Esophagus squamous epithelium (tissue), 4 donors: ENCODE data around the gene LRP1B.
"Not testable (repeated sequence)": the region's sequence is repeated elsewhere in the genome, so short reads cannot be mapped to it uniquely, and the experiment has no call there.

Experiments used
- CTCF ChIP-seq, 6 experiments: fragments of 450-650 bp in 4 of 6; fragments of 200-600 bp in 2 of 6; sonication (generic) in 2 of 6; IDR thresholded peaks; one replicate each; pipeline ENCODE4 v1.5.1; 2016 to 2019; ENCODE audit warnings: antibody characterized with exemption in 6 of 6, mild to moderate bottlenecking in 4 of 6, moderate library complexity in 4 of 6
- POLR2A ChIP-seq, 4 donors: fragments of 450-650 bp; IDR thresholded peaks; one replicate each; pipeline ENCODE4 v1.6.1; 2017; ENCODE audit warnings: antibody characterized with exemption in 4 of 4, mild to moderate bottlenecking in 4 of 4, moderate library complexity in 3 of 4

DNA sequence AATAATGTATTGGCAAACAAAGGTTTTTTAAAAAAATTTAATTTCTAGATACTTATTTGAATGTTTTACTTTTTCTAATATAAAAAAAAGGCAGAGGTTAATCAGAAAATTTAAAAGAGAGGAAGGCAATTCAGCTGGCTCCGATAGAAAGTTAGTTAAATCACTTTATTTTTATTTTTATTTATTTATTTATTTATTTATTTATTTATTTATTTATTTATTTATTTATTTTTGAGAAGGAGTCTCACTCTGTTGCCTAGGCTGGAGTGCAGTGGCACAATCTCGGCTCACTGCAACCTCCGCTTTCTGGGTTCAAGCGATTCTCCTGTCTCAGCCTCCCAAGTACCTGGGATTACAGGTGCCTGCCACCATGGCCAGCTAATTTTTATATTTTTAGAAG is 1480.7 kb downstream of the LRP1B start:
- not testable (repeated sequence) for TF ChIP-seq CTCF, POLR2A (IDR thresholded peaks at IDR 0.05)
